ENCODE measurements around the gene ARMC5. TPM values are rescaled to one million over a fixed set of nuclear protein-coding genes. Genes with fewer than 3 reads are reported as not detected.

The ARMC5 gene
- polyA plus RNA-seq, 1 of the 3 experiments (the other 2 are of a cell fraction): 8.9 TPM

DNA sequence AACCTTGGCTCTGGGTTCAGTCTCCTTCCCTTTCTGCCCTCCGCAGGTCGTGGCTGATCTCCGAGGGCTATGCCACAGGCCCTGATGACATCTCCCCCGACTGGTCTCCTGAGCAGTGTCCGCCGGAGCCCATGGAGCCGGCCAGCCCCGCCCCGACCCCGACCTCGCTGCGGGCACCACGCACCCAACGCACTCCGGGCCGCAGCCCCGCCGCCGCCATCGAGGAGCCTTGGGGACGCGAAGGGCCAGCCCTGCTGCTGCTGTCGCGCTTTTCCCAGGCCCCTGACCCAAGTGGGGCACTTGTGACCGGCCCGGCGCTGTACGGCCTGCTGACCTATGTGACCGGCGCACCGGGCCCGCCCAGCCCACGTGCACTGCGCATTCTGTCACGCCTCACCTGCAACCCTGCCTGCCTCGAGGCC is 5.1 kb downstream of the ARMC5 start:
- Histone ChIP-seq H3K9me3 (no peaks in the 10 kb centered on the region), H3K4me2 (no peak overlapping the region), H3K4me1 (ENCODE audit: control insufficient read depth in 1 of 2, insufficient read depth in 2 of 2, low read depth in 1 of 2, low read length in 1 of 2) (peaks cover 2 to 4% of the 10 kb centered on the region in 2 experiments; a peak in 2 of 4 replicates), H3K9ac (no peak overlapping the region), H4K20me1 (ENCODE audit: insufficient read depth) (no peaks in the 10 kb centered on the region), H2AFZ (ENCODE audit: low read depth) (no peak overlapping the region), H3F3A (replicated peaks; ENCODE audit: insufficient read depth) (peaks cover 11% of the 10 kb centered on the region), H3K27me3 (ENCODE audit: insufficient read depth) (no peaks in the 10 kb centered on the region), H3K36me3 (replicated peaks in 1 of 2; ENCODE audit: control insufficient read depth in 1 of 2, insufficient read depth in 2 of 2, low read length in 1 of 2) (peaks cover 0 to 19% of the 10 kb centered on the region in 2 experiments), H3K4me3 (ENCODE audit: low read depth in 2 of 2, low read length in 1 of 2) (no peak overlapping the region), H3K9me2 (no peaks in the 10 kb centered on the region), H3K27ac (ENCODE audit: low read depth in 2 of 2, low read length in 1 of 2) (no peak overlapping the region), H3K79me2 (ENCODE audit: insufficient read depth) (peaks cover 3% of the 10 kb centered on the region; the same call in 1 of the 2 replicates)
- CTCF ChIA-PET: no interaction called here
- POLR2A ChIA-PET: no interaction called here
- WGBS (ENCODE audit: low lambda C conversion rate): 96% methylated on average over 33 of the region's 36 CpGs
- peak; percentile 16 for DNase-seq
- TF ChIP-seq RXRA (IDR thresholded peaks at IDR 0.05; ENCODE audit: borderline replicate concordance, low read depth) (no peak), CHD2 (IDR thresholded peaks at IDR 0.05; ENCODE audit: low read length, partially characterized antibody) (no peak), ELF1 (IDR thresholded peaks at IDR 0.05) (no peak), MEF2A (IDR thresholded peaks at IDR 0.05; ENCODE audit: borderline replicate concordance, low read depth) (no peak), EZH2phosphoT487 (IDR thresholded peaks at IDR 0.05; ENCODE audit: borderline replicate concordance, low read depth) (no peak)
- TF ChIP-seq, protein P1, sequence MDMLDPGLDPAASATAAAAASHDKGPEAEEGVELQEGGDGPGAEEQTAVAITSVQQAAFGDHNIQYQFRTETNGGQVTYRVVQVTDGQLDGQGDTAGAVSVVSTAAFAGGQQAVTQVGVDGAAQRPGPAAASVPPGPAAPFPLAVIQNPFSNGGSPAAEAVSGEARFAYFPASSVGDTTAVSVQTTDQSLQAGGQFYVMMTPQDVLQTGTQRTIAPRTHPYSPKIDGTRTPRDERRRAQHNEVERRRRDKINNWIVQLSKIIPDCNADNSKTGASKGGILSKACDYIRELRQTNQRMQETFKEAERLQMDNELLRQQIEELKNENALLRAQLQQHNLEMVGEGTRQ (IDR thresholded peaks at IDR 0.05; ENCODE audit: borderline replicate concordance, low read depth, low read length): no peak

DNA sequence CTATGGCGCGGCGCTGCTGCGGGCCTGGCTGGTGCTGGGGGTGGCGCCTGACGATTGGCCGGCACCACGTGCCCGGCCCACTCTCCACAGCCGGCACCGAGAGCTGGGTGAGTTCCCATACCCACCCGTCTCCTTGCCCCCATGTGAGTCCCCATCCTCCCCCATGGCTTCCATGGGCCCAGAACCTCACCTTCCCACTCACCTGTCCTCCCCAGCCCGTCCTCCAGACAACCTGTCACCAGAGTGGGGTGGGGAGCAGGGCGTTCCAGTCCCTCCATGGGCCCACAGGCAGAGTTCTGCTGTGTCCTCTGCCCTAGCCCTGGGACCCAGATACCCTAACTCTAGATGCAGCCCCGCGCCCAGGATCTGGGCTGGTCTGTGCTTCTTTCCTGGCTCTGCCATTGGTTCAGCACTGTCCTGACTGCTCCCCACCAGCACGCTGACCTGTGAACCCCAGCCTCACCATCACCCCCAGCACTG is 5.5 kb downstream of the ARMC5 start:
- Histone ChIP-seq H3K9ac (no peak overlapping the region), H3K9me3 (no peaks in the 10 kb centered on the region), H3K4me1 (ENCODE audit: control insufficient read depth in 1 of 2, insufficient read depth in 2 of 2, low read depth in 1 of 2, low read length in 1 of 2) (peaks cover 2 to 4% of the 10 kb centered on the region in 2 experiments; a peak in 2 of 4 replicates), H3K4me2 (no peak overlapping the region), H3K36me3 (replicated peaks in 1 of 2; ENCODE audit: control insufficient read depth in 1 of 2, insufficient read depth in 2 of 2, low read length in 1 of 2) (peaks cover 0 to 19% of the 10 kb centered on the region in 2 experiments), H3K9me2 (no peaks in the 10 kb centered on the region), H4K20me1 (ENCODE audit: insufficient read depth) (no peaks in the 10 kb centered on the region), H3K27me3 (ENCODE audit: insufficient read depth) (no peaks in the 10 kb centered on the region), H3K4me3 (ENCODE audit: low read depth in 2 of 2, low read length in 1 of 2) (no peak overlapping the region), H3K27ac (ENCODE audit: low read depth in 2 of 2, low read length in 1 of 2) (no peak overlapping the region), H2AFZ (ENCODE audit: low read depth) (no peak overlapping the region), H3K79me2 (ENCODE audit: insufficient read depth) (peaks cover 3% of the 10 kb centered on the region; the same call in 1 of the 2 replicates), H3F3A (replicated peaks; ENCODE audit: insufficient read depth) (peaks cover 11% of the 10 kb centered on the region)
- POLR2A ChIA-PET: no interaction called here
- 88% methylated on average over 16 of the region's 17 CpGs for WGBS (ENCODE audit: low lambda C conversion rate)
- no peak for DNase-seq
- CTCF ChIA-PET: no interaction called here
- TF ChIP-seq, protein P2, sequence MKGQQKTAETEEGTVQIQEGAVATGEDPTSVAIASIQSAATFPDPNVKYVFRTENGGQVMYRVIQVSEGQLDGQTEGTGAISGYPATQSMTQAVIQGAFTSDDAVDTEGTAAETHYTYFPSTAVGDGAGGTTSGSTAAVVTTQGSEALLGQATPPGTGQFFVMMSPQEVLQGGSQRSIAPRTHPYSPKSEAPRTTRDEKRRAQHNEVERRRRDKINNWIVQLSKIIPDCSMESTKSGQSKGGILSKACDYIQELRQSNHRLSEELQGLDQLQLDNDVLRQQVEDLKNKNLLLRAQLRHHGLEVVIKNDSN (IDR thresholded peaks at IDR 0.05; ENCODE audit: borderline replicate concordance, low read depth): no peak
- TF ChIP-seq FOSL2 (IDR thresholded peaks at IDR 0.05; ENCODE audit: borderline replicate concordance, low read depth) (no peak), JUND (IDR thresholded peaks at IDR 0.05) (no peak), FOXM1 (IDR thresholded peaks at IDR 0.05; ENCODE audit: low read depth) (no peak), MAX (IDR thresholded peaks at IDR 0.05; ENCODE audit: low read depth) (no peak), RFX5 (IDR thresholded peaks at IDR 0.05; ENCODE audit: low read length) (no peak), CHD2 (IDR thresholded peaks at IDR 0.05; ENCODE audit: low read length, partially characterized antibody) (no peak), TAF1 (IDR thresholded peaks at IDR 0.05; ENCODE audit: borderline replicate concordance, low read depth, low read length) (no peak), SMC3 (IDR thresholded peaks at IDR 0.05; ENCODE audit: low read depth, low read length) (no peak)
